ENCODE results near the gene NUPR2. TPM values are rescaled to one million over a fixed set of nuclear protein-coding genes. Genes with fewer than 3 reads are reported as not detected.
"Not testable (repeated sequence)": the region's sequence is repeated elsewhere in the genome, so short reads cannot be mapped to it uniquely, and the experiment has no call there.

The NUPR2 gene
- total RNA-seq (2014; rRNA removed; shearing (Covaris generic); ENCODE audit: low replicate concordance), result not detected in 2 replicates

GRCh38 chr7:56115852-56116538, at the start of gene NUPR2:
TSS of gene NUPR2 (minus strand) at chr7:56116417. CDS start at chr7:56116314, 103 bp downstream.
- no peak within 1 kb of the TSS for H3K4me3 ChIP-seq
- no peaks in the 10 kb centered on the region for H3K9me3 ChIP-seq
- no peaks in the 10 kb centered on the region for H3K36me3 ChIP-seq
- DNase-seq, result no peak
- H3K27me3 ChIP-seq, result no peaks in the 10 kb centered on the region

- no peak for DNase-seq
These were observed 41.1 kb upstream of the NUPR2 start for GRCh38 chr7:56157238-56157790.

GRCh38 chr7:56131062-56131461, 14.8 kb upstream of the NUPR2 start:
- DNase-seq, H3K4me3 ChIP-seq, H3K9me3 ChIP-seq, H3K27me3 ChIP-seq, H3K36me3 ChIP-seq: not testable (repeated sequence)

More at GRCh38 chr7:56157238-56157790, 41.1 kb upstream of the NUPR2 start:
- Histone ChIP-seq H3K36me3 (no peaks in the 10 kb centered on the region), H3K27me3 (no peaks in the 10 kb centered on the region), H3K4me3 (no peak overlapping the region), H3K9me3 (no peaks in the 10 kb centered on the region)

GRCh38 chr7:56127241-56127975, 11.2 kb upstream of the NUPR2 start:
- Histone ChIP-seq H3K27me3 (no peaks in the 10 kb centered on the region), H3K36me3 (no peaks in the 10 kb centered on the region), H3K4me3 (no peak overlapping the region), H3K9me3 (no peaks in the 10 kb centered on the region)
- DNase-seq, result no peak

GRCh38 chr7:56125831-56126230, 9.6 kb upstream of the NUPR2 start:
- H3K9me3 ChIP-seq, result no peaks in the 10 kb centered on the region
- H3K4me3 ChIP-seq, result no peak overlapping the region
- no peaks in the 10 kb centered on the region for H3K27me3 ChIP-seq
- DNase-seq, result no peak
- H3K36me3 ChIP-seq, result no peaks in the 10 kb centered on the region

GRCh38 chr7:56124981-56125380, 8.8 kb upstream of the NUPR2 start:
- DNase-seq, result no peak
- no peaks in the 10 kb centered on the region for H3K9me3 ChIP-seq
- H3K4me3 ChIP-seq, result no peak overlapping the region
- no peaks in the 10 kb centered on the region for H3K36me3 ChIP-seq
- H3K27me3 ChIP-seq, result no peaks in the 10 kb centered on the region

- H3K9me3 ChIP-seq, result no peaks in the 10 kb centered on the region
- no peak overlapping the region for H3K4me3 ChIP-seq
- no peaks in the 10 kb centered on the region for H3K27me3 ChIP-seq
- no peaks in the 10 kb centered on the region for H3K36me3 ChIP-seq
- DNase-seq, result no peak
These were observed 5.2 kb upstream of the NUPR2 start for GRCh38 chr7:56121440-56121839.

- H3K36me3 ChIP-seq, H3K9me3 ChIP-seq, DNase-seq: not testable (repeated sequence)
These were observed 4.0 kb downstream of the NUPR2 start for GRCh38 chr7:56112244-56112643.

GRCh38 chr7:56110611-56111010, 5.6 kb downstream of the NUPR2 start:
- DNase-seq, result no peak
- H3K36me3 ChIP-seq, result peaks cover 6% of the 10 kb centered on the region
- H3K4me3 ChIP-seq, result no peak overlapping the region
- H3K9me3 ChIP-seq, result no peaks in the 10 kb centered on the region
- no peaks in the 10 kb centered on the region for H3K27me3 ChIP-seq

More at GRCh38 chr7:56112244-56112643, 4.0 kb downstream of the NUPR2 start:
- H3K27me3 ChIP-seq, H3K4me3 ChIP-seq: not testable (repeated sequence)

GRCh38 chr7:56107954-56108258, 8.3 kb downstream of the NUPR2 start:
- no peak for DNase-seq
- no peak overlapping the region for H3K4me3 ChIP-seq
- H3K27me3 ChIP-seq, result no peaks in the 10 kb centered on the region
- H3K9me3 ChIP-seq, result no peaks in the 10 kb centered on the region
- peaks cover 33% of the 10 kb centered on the region for H3K36me3 ChIP-seq

GRCh38 chr7:56106108-56107073, 9.8 kb downstream of the NUPR2 start, which contains the start of gene CHCHD2:
TSS of gene CHCHD2 (minus strand) at chr7:56106476. CDS start at chr7:56106413, 63 bp downstream.
- Histone ChIP-seq H3K9me3 (no peaks in the 10 kb centered on the region), H3K4me3 (peak within 1 kb of the TSS; percentile 95), H3K27me3 (no peaks in the 10 kb centered on the region), H3K36me3 (peaks cover 48% of the 10 kb centered on the region)
- peak; percentile 98 for DNase-seq

- Histone ChIP-seq H3K9me3 (no peaks in the 10 kb centered on the region), H3K4me3 (peak overlapping the region; percentile 95), H3K36me3 (peaks cover 57% of the 10 kb centered on the region), H3K27me3 (no peaks in the 10 kb centered on the region)
- DNase-seq, result peak; percentile 50
These were observed 10.7 kb downstream of the NUPR2 start for GRCh38 chr7:56105508-56105907.

- peaks cover 69% of the 10 kb centered on the region for H3K36me3 ChIP-seq
- H3K4me3 ChIP-seq, H3K9me3 ChIP-seq, DNase-seq, H3K27me3 ChIP-seq: not testable (repeated sequence)
These were observed 12.1 kb downstream of the NUPR2 start for GRCh38 chr7:56104138-56104537.

GRCh38 chr7:56099653-56100052, 16.6 kb downstream of the NUPR2 start:
- H3K4me3 ChIP-seq, result no peak overlapping the region
- H3K36me3 ChIP-seq, result peaks cover 54% of the 10 kb centered on the region
- H3K9me3 ChIP-seq, result no peaks in the 10 kb centered on the region
- no peak for DNase-seq
- H3K27me3 ChIP-seq, result no peaks in the 10 kb centered on the region

- not testable (repeated sequence) for H3K9me3 ChIP-seq, H3K27me3 ChIP-seq, DNase-seq, H3K4me3 ChIP-seq
- H3K36me3 ChIP-seq, result peaks cover 42% of the 10 kb centered on the region
These were observed 17.8 kb downstream of the NUPR2 start for GRCh38 chr7:56098187-56099008.

GRCh38 chr7:56097700-56098099, 18.5 kb downstream of the NUPR2 start:
- no peaks in the 10 kb centered on the region for H3K9me3 ChIP-seq

More at GRCh38 chr7:56097700-56098099, 18.5 kb downstream of the NUPR2 start:
- Histone ChIP-seq H3K4me3 (no peak overlapping the region), H3K36me3 (peaks cover 35% of the 10 kb centered on the region), H3K27me3 (no peaks in the 10 kb centered on the region)
- peak; percentile 86 for DNase-seq
